NCI-H2171 (cell line): ENCODE data around the gene FOLR1.

ENCODE experiments used
- DNase-seq: peaks from one replicate; lab custom pipeline; 2025; lab: John Stamatoyannopoulos, UW

The FOLR1 gene

DNA sequence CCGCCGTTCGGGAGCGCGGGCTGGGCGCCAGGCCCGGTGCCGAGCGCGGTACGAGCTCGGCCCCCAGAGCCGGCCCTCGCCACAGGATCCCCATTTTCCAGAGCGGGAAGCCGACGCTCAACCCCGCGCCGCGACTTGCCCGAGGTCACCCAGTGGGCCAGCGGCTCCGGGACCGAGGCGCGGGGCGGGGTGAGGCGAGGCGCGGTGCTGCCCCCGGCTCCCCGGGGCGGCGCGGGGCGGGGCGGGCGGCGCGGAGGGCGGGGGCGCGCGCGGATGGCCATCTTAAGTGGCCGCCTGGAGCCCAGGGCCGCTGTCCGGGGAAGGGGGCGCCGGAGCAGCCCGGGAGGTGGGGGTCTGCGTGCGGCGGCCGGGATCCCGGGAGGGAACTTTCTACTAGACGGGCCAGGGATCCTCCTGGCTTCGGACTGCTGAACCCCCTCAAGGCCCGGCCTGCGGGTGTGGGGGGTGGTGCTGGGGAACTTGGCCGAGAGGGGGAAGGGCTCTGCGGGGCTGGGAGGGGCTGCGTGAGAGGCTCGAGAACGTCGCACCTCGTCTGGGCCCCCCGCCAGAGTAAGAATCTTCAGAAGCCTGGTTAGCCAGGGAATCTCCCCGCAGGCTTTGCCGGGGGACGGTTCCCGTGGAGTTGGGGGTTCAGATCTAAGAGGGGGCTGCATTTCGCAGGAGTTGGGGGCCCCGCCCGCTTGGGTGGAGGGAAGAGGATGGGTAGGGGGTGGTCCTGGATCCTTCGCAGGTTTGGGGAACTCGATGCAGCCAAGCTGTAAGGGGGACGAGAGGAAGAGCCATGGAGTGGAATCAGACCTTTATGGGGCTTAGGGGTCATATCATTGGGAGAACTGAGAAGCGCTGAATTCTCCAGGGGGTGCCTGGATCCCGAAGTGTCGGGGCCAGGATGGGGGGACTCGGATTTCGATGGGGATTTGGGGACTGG is 31.9 kb downstream of the FOLR1 start:
- DNase-seq, result no peak

DNA sequence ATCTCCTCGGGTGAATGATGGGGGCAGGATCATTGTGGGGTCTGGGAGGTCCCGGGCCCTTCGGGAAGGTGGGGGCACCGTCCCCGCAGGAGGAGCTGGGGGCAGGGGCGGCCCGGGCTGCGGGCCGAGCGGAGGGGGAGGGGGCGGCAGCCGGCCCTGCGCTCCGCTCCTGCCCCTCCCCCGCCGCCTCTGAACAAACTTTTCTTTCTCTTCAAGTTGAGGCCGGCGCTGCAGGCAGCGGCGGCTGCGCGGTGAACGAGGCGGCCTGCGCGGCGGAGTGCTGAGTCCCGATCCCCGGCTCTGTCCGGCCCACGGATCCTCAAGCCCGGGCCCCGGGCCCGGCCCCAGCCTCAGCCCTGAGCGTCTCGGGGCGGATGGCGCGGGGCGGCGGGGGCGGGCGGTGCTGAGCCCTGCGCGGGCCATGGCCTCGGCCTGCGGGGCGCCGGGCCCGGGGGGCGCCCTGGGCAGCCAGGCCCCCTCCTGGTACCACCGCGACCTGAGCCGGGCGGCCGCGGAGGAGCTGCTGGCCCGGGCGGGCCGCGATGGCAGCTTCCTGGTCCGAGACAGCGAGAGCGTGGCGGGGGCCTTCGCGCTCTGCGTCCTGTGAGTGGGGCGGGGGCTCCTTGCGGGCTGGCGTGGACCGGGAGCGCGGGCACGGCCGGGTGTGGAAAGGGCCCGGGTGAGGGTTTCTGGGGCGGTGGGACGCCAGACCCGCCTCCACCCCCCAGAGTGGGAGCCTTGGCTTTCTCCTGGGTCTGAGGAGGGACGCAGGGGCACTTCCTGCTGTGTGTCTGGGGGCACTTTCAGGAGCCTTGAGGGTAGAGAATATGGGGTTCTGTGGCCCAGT is 32.8 kb downstream of the FOLR1 start, which contains the start of gene INPPL1:
Gene INPPL1, plus strand, starts transcription at position 204 of the 847 bp plus-strand sequence. Its CDS starts 218 bp downstream, at position 422.
- no peak for DNase-seq

DNA sequence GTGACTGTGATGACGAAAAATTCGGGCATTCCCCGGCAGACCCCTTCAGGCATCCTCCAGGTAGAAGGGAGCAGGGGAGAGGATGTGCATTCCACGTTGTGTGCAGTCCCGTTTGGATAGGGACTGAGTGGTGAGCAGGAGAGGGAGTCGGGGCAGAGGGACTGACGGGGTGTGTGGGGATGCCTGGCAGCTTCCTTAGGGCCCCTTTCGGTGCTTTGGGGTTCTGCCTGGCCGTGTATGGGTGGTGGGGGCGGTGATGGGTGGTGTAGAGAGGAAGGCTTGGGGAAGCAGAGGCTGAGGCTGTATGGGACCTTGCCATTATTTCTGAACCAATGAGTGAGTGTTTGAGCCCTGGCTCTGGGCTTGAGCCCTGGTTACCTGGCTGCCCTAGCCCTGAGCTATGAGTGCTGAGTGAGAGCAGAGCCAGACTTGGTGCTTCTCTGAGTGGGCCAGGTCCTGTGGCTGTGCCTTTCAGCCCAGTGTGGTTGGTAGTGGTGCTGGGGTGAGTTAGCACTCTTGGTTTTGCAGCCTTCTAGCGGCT is 33.5 kb downstream of the FOLR1 start:
- DNase-seq, result no peak

DNA sequence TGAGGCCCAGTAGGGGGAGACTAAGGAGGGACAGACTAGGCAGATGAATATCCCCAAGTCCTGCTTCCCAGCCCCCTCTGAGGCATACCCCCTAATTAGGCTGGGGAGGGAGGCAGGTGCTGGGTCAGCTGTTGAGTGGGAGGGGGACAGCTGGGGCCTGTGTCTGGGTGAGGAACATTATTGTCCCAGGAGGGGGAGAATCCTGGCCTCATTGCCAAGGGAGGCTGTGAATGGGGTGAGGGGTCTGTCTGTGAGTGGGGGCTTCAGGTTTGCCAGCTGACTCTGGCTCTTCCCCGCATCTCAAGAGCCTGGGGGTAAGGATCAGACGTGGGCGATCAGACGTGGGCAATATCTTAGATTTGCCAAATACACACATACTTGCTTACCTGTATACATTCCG is 34.8 kb downstream of the FOLR1 start:
- no peak for DNase-seq

DNA sequence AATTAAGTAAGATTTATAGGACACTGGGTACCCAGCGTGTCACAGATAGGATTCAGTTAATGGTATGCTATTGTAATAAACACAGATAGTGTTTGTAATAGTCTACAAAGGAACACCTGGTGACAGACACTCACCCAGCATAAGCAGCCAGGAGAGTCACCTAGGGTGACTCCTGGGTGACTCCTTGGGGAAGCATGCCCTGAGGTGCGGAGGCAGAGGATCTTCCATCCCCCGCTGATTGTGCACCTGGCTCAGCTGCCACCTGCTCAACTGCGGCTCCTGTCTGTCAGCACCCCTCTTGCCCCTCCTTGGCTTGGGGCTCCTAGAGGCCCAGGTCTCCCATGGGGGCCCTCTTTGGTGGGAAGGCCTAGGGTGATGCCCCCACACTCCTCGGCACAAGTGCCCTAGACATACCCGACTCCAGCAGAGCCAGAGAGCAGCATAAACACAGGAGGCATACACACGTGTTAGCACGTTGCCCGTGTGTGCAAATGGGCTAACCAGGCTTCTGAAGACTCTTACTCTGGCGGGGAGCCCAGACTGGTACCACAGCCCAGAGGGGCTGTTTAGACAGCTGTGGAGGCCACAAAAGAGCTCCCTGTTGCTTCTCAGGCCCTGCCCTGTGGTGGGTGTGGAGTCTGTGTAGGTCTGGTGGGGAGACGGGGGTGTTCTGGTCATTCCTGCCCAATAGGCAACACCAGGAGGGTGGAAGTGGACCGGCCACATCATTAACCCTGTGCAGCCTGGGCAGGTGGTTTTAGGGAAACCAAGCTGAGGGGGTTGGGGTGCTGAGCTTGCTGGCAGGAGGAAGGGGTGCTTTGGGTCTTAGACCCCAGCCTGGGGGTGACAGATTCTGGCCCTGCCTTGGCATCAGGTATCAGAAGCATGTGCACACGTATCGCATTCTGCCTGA is 35.6 kb downstream of the FOLR1 start:
- peak; percentile 93 for DNase-seq

DNA sequence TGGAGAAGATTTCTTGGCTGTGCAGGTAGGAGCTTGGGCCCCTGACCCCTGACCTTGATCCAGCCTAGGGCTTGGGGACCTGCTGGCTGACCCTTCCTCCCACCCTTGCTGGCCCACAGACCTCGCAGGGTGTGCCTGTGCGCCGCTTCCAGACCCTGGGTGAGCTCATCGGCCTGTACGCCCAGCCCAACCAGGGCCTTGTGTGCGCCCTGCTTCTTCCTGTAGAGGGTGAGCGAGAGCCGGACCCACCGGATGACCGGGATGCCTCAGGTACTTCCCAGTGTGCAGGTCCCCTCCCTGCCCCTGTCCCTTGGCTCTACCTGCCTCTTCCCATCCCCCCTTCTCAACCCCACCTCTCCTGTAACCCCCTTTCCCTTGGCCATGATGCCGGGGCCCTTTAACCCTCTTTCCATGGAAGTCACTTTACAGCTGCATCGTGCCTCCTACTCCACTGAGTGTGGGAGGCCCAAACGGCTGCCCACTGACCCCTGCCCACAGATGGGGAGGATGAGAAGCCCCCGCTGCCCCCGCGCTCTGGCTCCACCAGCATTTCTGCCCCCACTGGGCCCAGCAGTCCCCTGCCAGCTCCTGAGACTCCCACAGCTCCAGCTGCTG is 36.4 kb downstream of the FOLR1 start:
- no peak for DNase-seq

DNA sequence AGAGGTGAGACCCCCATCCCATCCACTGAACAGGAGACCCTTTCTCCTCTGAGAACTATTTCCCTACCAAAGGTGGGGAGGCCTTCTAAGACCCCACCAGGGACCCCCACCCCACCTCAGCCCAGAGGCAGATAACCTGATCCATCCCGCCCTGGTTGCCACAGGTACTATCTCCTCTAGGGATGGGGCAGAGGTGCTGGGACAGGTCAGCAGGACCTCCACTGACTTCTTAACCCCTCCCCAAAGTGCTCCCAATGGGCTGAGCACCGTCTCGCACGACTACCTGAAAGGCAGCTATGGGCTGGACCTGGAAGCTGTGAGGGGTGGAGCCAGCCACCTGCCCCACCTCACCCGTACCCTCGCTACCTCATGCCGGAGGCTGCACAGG is 36.9 kb downstream of the FOLR1 start:
- no peak for DNase-seq

DNA sequence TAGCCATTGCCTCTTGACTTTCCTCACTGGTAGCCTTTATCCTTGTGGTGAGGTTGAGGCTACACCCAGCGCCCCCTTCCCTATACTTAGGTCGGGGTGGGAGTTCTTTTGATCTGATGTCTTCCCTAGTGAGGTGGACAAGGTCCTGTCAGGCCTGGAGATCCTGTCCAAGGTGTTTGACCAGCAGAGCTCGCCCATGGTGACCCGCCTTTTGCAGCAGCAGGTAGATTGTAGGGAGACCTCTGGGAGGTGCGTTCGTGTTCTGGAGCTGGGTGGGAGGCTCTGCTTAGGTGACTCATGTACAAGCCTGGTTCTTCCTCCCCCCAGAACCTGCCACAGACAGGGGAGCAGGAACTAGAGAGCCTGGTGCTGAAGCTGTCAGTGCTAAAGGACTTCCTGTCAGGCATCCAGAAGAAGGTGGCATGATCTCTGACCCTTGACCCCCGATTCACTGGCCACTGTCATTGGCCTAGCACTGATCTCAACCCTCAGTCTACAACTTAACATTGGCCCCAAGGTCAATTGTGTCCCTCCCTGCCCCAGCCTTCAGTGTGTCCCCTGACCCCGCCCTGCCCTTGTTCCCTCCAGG is 37.5 kb downstream of the FOLR1 start:
- no peak for DNase-seq

DNA sequence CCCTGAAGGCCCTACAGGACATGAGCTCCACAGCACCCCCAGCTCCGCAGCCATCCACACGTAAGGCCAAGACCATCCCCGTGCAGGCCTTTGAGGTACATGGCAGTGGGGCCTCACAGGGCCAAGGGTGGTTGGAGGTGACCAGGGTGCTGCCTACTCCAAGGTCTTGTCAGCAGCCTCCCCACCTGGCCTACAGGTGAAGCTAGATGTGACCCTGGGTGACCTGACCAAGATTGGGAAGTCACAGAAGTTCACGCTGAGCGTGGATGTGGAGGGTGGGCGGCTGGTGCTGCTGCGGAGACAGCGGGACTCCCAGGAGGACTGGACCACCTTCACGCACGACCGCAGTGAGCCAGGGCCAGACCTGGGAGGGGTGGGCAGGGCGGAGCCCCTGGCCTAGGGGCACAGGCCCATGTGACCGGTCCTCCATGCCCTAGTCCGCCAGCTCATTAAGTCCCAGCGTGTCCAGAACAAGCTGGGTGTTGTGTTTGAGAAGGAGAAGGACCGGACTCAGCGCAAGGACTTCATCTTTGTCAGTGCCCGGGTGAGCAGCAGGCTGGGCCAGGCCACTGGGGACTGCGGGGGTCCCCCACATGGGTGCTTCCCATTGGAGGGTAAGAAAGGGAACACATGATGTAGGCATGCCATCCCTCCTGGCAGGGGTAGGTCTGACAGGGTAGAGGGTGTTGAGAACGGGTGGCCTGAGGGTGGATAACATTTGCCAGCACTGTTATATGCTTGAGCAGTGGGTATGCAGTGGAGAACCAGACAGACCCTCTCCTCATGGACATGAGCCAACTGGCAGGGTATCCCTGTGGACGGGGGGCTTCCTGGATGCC is 38.2 kb downstream of the FOLR1 start:
- DNase-seq, result no peak

DNA sequence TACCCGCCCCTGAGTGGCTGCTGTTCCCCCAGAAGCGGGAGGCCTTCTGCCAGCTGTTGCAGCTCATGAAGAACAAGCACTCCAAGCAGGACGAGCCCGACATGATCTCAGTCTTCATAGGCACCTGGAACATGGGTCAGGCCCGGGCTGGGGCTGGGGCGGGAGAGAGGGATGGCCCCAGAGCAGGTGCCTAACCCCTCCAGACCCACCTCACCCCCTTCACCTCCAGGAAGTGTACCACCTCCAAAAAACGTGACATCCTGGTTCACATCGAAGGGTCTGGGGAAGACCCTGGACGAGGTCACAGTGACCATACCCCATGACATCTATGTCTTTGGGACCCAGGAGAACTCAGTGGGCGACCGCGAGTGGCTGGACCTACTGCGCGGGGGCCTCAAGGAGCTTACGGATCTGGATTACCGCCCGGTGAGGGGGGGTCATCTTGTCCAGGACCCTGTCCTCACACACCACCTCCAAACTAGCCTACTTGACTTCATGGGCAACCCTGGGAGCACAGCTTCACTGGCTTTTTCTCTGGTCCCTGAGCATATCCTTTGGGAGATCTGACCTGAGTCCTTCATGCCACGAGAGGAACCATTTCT is 38.9 kb downstream of the FOLR1 start:
- no peak for DNase-seq

DNA sequence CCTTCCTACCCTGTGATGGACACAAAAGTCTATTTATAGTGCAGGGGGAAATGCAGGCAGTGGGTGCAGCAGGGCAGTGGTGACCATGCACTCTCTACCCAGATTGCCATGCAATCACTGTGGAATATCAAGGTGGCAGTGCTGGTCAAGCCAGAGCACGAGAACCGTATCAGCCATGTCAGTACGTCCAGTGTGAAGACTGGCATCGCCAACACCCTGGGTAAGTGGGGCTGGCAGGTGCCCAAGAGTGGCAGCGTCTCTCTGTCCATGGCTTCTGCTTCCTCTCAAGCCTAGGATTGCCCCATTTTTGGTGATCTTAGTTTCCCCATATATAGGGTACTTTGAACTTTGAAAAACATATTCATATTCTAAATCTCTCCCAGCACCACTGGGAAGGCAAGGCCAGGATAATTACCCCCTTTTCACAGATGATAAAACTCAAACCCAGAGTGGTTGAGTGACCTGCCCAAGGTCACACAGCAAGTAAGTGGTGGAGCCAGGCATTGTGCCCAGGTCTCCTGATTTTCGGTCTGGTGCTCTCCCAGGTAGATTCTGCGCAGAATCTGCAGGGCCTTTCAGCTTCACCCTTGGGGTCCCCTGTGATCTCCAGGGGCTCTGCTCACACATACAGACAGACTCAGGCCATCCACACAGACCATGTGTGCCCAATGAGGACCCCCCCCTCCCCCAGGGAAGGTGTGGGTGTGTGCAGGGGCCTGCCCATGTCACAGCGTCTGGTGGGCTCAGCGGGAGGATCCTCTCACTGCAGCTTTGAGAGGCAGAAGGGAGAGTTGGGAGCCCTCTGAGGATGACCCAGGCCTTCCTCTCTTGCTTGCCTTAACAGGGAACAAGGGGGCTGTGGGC is 39.7 kb downstream of the FOLR1 start:
- no peak for DNase-seq

DNA sequence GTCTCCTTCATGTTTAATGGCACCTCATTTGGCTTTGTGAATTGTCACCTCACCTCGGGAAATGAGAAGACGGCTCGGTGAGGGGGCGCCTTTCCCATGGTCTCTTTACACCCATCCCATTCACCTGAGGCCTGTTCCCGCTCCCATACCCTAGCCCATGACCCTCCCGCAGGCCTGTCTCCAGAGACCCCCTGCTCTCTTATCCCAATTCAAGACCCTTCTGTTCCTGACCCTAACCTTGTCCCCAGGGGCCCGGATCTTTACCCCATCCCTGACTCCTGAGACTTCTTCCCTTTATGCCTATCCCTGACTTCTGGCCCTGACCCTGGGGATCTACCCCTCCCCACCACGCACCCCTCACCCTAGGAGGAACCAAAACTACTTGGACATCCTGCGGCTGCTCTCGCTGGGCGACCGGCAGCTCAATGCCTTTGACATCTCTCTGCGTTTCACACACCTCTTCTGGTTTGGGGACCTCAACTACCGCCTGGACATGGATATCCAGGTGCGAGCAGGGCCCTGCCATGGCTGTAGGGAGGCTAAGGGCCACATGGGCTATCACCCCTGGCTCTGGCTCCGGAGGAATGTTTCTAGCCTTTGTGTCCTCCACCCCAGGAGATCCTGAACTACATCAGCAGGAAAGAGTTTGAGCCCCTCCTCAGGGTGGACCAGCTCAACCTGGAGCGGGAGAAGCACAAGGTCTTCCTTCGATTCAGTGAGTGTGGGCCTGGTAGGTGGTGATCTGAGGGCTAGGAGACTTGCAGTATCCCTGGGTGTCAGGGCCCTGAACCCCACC is 40.5 kb downstream of the FOLR1 start:
- no peak for DNase-seq

DNA sequence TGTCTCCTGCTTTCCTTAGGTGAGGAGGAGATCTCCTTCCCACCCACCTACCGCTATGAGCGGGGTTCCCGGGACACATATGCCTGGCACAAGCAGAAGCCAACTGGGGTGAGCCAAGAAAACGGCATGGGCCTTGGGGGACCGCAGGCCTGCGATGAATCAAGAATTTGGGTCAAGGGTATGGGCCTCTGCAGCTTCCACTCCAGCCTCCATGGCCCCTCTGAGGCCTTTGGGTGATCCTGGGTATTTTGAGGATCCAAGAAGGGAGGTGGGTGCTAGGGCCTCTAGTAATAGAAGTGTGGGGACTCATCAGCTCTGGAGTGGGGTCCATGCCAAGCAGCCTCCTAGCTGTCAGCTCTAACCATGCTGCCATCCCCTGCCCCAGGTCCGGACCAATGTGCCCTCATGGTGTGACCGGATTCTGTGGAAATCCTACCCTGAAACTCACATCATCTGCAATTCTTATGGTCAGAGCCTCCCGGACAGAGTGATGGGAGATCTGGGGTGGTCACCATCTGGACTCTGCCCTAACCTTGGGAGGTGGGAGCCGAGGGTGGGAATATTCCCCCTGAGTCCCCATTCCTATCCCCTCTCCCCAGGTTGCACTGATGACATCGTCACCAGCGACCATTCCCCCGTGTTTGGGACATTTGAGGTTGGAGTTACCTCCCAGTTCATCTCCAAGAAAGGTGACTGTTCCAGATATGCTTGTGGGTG is 41.3 kb downstream of the FOLR1 start:
- no peak for DNase-seq

DNA sequence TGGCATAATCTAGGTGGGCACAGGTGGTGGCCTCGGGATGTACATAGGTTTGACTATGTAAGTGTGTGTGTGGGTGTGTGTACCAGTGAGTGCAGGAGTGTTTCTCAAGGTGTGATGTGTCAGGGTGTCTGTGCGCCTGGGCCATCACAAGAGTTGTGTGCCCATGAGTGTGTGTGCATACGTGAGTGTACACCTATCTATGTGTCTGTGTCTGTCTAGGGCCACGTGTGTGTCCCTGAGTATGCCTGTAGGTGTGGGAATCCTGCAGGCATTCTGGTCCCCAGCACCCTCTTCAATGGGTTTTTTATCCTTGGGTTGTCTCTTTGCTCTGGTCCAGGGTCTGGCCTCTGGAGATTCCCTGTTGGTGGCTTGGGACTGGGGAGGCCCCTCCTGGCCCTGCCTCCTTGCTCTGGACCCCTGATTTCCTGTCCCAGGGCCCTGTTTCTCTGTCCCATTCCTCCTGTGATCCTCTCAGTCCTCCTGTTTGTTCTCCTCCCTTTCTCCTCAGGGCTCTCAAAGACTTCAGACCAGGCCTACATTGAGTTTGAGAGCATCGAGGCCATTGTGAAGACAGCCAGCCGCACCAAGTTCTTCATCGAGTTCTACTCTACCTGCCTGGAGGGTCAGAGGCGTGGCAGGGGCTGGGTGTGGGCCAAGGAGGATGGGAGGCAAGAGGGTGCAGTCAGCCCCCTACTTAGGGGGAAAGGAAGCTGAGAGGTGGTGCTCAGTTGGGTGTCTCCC is 42.0 kb downstream of the FOLR1 start:
- DNase-seq, result no peak

DNA sequence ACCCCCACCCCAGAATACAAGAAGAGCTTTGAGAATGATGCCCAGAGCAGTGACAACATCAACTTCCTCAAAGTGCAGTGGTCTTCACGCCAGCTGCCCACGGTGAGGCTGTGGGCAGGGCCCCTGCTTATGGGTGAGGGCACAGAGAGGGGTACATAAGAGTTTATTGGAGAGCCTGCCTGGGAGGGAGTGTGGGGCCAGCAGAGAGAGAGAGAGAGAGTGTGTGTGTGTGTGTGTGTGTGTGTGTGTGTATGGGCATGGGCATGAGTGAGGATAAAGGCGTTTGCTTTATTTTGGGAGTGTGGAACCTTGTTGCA is 42.5 kb downstream of the FOLR1 start:
- no peak for DNase-seq

DNA sequence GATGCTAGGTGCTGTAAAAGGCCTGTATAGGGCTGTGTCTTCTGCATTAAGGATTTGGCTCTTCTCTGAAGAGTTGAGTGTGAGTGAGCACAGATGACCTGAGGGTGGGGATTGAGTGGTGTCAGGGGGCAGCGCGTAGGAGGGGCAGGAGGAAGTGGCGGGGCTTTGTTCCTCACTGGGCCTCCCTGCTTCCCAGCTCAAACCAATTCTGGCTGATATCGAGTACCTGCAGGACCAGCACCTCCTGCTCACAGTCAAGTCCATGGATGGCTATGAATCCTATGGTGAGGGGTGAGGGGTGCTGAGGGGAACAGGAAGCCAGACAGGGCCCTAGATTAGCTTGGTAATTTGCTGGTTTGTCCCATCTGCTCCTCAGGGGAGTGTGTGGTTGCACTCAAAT is 43.0 kb downstream of the FOLR1 start:
- DNase-seq, result no peak
